ENCODE measurements around the gene ZMAT3. TPM values are rescaled to one million over a fixed set of nuclear protein-coding genes. Genes with fewer than 3 reads are reported as not detected.
"Not testable (repeated sequence)": the region's sequence is repeated elsewhere in the genome, so short reads cannot be mapped to it uniquely, and the experiment has no call there.

The ZMAT3 gene
- total RNA-seq, 2 donors from 2014 or later, result 14.2 to 14.9 TPM

- intact Hi-C loops (cut with DNase I, micrococcal nuclease), result no loop called here
- ATAC-seq (peak; percentile 56), DNase-seq (peak; percentile 46 to 54)
Observed at GRCh38 chr3:179072100-179072438, 460 bp upstream of the ZMAT3 start.

GRCh38 chr3:179071027-179071322 is 634 bp downstream of the ZMAT3 start:
- ATAC-seq, result no peak
- intact Hi-C loops (cut with DNase I, micrococcal nuclease), result no loop called here
- DNase-seq, result no peak

GRCh38 chr3:179069762-179070390 is 1.7 kb downstream of the ZMAT3 start:
- no peak for DNase-seq
- intact Hi-C loops (cut with DNase I, micrococcal nuclease), result no loop called here
- ATAC-seq, result no peak

- ATAC-seq (no peak), DNase-seq (peak in 1 of 2 donors; percentile 12)
- intact Hi-C loops (cut with DNase I, micrococcal nuclease), result no loop called here
Observed at GRCh38 chr3:179068779-179069530, 2.7 kb downstream of the ZMAT3 start.

GRCh38 chr3:179067839-179068238 is 3.8 kb downstream of the ZMAT3 start:
- DNase-seq, result no peak
- ATAC-seq, result no peak
- intact Hi-C loops (cut with DNase I, micrococcal nuclease), result no loop called here

- ATAC-seq, result no peak
- DNase-seq, result no peak
- intact Hi-C loops (cut with DNase I, micrococcal nuclease), result no loop called here
Observed at GRCh38 chr3:179067291-179067690, 4.3 kb downstream of the ZMAT3 start.

- ATAC-seq (no peak), DNase-seq (no peak)
- intact Hi-C loops (cut with DNase I, micrococcal nuclease), result no loop called here
Observed at GRCh38 chr3:179063945-179064560, 7.6 kb downstream of the ZMAT3 start.

GRCh38 chr3:179056326-179056725 is 15.3 kb downstream of the ZMAT3 start:
- intact Hi-C loops (cut with DNase I, micrococcal nuclease), result no loop called here
- DNase-seq (no peak), ATAC-seq (no peak)

- DNase-seq; ATAC-seq; intact Hi-C loops (cut with DNase I, micrococcal nuclease): not testable (repeated sequence)
Observed at GRCh38 chr3:179054565-179054964, 17.0 kb downstream of the ZMAT3 start.

- ATAC-seq (no peak), DNase-seq (no peak)
- intact Hi-C loops (cut with DNase I, micrococcal nuclease), result no loop called here
Observed at GRCh38 chr3:179046497-179047353, 24.9 kb downstream of the ZMAT3 start.

GRCh38 chr3:179045719-179046402 is 25.7 kb downstream of the ZMAT3 start:
- no peak for ATAC-seq
- intact Hi-C loops (cut with DNase I, micrococcal nuclease), result no loop called here
- no peak for DNase-seq

GRCh38 chr3:179038899-179039251 is 32.7 kb downstream of the ZMAT3 start:
- DNase-seq; ATAC-seq; intact Hi-C loops (cut with DNase I, micrococcal nuclease): not testable (repeated sequence)

- DNase-seq, result no peak
- intact Hi-C loops (cut with DNase I, micrococcal nuclease), result no loop called here
- no peak for ATAC-seq
Observed at GRCh38 chr3:179038216-179038898, 33.3 kb downstream of the ZMAT3 start.

- ATAC-seq (no peak), DNase-seq (peak; percentile 32 to 33)
- intact Hi-C loops (cut with DNase I, micrococcal nuclease), result no loop called here
Observed at GRCh38 chr3:179037351-179037750, 34.3 kb downstream of the ZMAT3 start.

GRCh38 chr3:179036626-179037300 is 34.8 kb downstream of the ZMAT3 start:
- DNase-seq (no peak), ATAC-seq (no peak)
- intact Hi-C loops (cut with DNase I, micrococcal nuclease), result no loop called here

GRCh38 chr3:179036226-179036625 is 35.4 kb downstream of the ZMAT3 start:
- no peak for ATAC-seq
- no peak for DNase-seq
- intact Hi-C loops (cut with DNase I, micrococcal nuclease), result no loop called here

GRCh38 chr3:179035232-179035631 is 36.4 kb downstream of the ZMAT3 start:
- DNase-seq, result no peak
- intact Hi-C loops (cut with DNase I, micrococcal nuclease), result no loop called here
- no peak for ATAC-seq

GRCh38 chr3:179033304-179033657 is 38.3 kb downstream of the ZMAT3 start:
- DNase-seq; intact Hi-C loops (cut with DNase I, micrococcal nuclease); ATAC-seq: not testable (repeated sequence)
